Measurements from ENCODE around the gene OPRL1. TPM values are rescaled to one million over a fixed set of nuclear protein-coding genes. Genes with fewer than 3 reads are reported as not detected.

The OPRL1 gene
- total RNA-seq, 1 donor, result 0.63 TPM

GRCh38 chr20:64042054-64042781, 37.7 kb upstream of the OPRL1 start:
- no peak for TF ChIP-seq CTCF (IDR thresholded peaks at IDR 0.05; ENCODE audit: insufficient read depth, low read length)
- peak overlapping the region; percentile 28 for H3K4me3 ChIP-seq (ENCODE audit: low read depth, low read length)
- DNase-seq (ENCODE audit: low read depth), result no peak

GRCh38 chr20:64043768-64044167, 36.1 kb upstream of the OPRL1 start:
- no peak overlapping the region for H3K4me3 ChIP-seq (ENCODE audit: low read depth, low read length)
- TF ChIP-seq CTCF (IDR thresholded peaks at IDR 0.05; ENCODE audit: insufficient read depth, low read length), result no peak
- DNase-seq (ENCODE audit: low read depth), result no peak

GRCh38 chr20:64044484-64045247, 35.2 kb upstream of the OPRL1 start:
- TF ChIP-seq CTCF (IDR thresholded peaks at IDR 0.05; ENCODE audit: insufficient read depth, low read length), result no peak
- DNase-seq (ENCODE audit: low read depth), result peak; percentile 68
- no peak overlapping the region for H3K4me3 ChIP-seq (ENCODE audit: low read depth, low read length)

GRCh38 chr20:64045346-64046011, 34.4 kb upstream of the OPRL1 start:
- no peak for TF ChIP-seq CTCF (IDR thresholded peaks at IDR 0.05; ENCODE audit: insufficient read depth, low read length)
- no peak overlapping the region for H3K4me3 ChIP-seq (ENCODE audit: low read depth, low read length)
- no peak for DNase-seq (ENCODE audit: low read depth)

- no peak overlapping the region for H3K4me3 ChIP-seq (ENCODE audit: low read depth, low read length)
- no peak for DNase-seq (ENCODE audit: low read depth)
- TF ChIP-seq CTCF (IDR thresholded peaks at IDR 0.05; ENCODE audit: insufficient read depth, low read length), result no peak
Observed at GRCh38 chr20:64047046-64047389, 32.9 kb upstream of the OPRL1 start.

GRCh38 chr20:64047968-64048401, 31.9 kb upstream of the OPRL1 start:
- no peak for TF ChIP-seq CTCF (IDR thresholded peaks at IDR 0.05; ENCODE audit: insufficient read depth, low read length)
- H3K4me3 ChIP-seq (ENCODE audit: low read depth, low read length), result no peak overlapping the region
- DNase-seq (ENCODE audit: low read depth), result no peak
